Measurements from ENCODE around the gene MDK. TPM values are rescaled to one million over a fixed set of nuclear protein-coding genes. Genes with fewer than 3 reads are reported as not detected.
"Not testable (repeated sequence)": the region's sequence is repeated elsewhere in the genome, so short reads cannot be mapped to it uniquely, and the experiment has no call there.

The MDK gene
- total RNA-seq, 1 donor from 2014 or later: 949 TPM

DNA sequence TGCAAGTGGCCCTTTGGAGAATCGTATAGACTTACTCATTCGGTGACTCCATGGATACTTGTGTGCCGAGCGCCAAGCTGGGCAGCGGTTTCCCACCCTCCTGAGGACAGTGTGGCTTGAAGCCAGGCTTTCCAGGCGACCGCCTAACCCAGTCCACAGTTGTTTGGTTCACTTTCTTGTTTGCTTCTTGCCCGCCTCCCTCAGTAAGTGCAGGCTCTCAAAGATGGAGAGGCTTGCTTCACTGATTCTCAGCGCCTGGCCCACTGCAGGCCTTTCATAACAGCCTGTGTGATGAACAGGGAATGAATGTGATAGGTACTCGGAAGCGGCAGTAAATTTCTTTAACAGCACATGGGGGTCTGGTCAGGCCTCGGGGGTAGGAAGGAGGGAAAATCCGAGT, 11.2 kb upstream of the MDK start:
- TF ChIP-seq, protein P1, sequence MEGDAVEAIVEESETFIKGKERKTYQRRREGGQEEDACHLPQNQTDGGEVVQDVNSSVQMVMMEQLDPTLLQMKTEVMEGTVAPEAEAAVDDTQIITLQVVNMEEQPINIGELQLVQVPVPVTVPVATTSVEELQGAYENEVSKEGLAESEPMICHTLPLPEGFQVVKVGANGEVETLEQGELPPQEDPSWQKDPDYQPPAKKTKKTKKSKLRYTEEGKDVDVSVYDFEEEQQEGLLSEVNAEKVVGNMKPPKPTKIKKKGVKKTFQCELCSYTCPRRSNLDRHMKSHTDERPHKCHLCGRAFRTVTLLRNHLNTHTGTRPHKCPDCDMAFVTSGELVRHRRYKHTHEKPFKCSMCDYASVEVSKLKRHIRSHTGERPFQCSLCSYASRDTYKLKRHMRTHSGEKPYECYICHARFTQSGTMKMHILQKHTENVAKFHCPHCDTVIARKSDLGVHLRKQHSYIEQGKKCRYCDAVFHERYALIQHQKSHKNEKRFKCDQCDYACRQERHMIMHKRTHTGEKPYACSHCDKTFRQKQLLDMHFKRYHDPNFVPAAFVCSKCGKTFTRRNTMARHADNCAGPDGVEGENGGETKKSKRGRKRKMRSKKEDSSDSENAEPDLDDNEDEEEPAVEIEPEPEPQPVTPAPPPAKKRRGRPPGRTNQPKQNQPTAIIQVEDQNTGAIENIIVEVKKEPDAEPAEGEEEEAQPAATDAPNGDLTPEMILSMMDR (conservative IDR thresholded peaks at IDR 0.05): no peak
- no peaks in the 10 kb centered on the region for H3K9me3 Mint-ChIP-seq
- H3K4me1 Mint-ChIP-seq (ENCODE audit: unreplicated experiment): peaks cover 14% of the 10 kb centered on the region
- H3K36me3 Mint-ChIP-seq: no peaks in the 10 kb centered on the region
- no peak overlapping the region for H3K4me3 Mint-ChIP-seq
- no peaks in the 10 kb centered on the region for H3K27me3 Mint-ChIP-seq
- H3K27ac Mint-ChIP-seq: no peak overlapping the region
- no peak for DNase-seq (ENCODE audit: extremely low spot score, unreplicated experiment)

DNA sequence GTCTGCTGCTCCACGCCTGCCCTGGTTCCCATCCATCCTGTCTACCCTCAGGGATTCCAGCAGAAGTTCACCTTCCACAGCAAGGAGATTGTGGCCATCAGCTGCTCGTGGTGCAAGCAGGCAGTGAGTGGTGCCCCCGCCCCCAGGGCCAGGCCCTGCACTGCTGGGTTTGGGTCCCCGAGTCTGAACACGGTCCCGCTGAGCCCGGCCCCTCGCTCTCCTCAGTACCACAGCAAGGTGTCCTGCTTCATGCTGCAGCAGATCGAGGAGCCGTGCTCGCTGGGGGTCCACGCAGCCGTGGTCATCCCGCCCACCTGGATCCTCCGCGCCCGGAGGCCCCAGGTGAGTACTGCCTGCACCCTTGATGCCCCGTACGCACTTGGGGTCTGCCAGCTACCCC, 10.2 kb upstream of the MDK start:
- H3K4me1 Mint-ChIP-seq (ENCODE audit: unreplicated experiment): peaks cover 10% of the 10 kb centered on the region
- not testable (repeated sequence) for H3K9me3 Mint-ChIP-seq; H3K36me3 Mint-ChIP-seq; H3K27me3 Mint-ChIP-seq; DNase-seq (ENCODE audit: extremely low spot score, unreplicated experiment); H3K27ac Mint-ChIP-seq; H3K4me3 Mint-ChIP-seq

DNA sequence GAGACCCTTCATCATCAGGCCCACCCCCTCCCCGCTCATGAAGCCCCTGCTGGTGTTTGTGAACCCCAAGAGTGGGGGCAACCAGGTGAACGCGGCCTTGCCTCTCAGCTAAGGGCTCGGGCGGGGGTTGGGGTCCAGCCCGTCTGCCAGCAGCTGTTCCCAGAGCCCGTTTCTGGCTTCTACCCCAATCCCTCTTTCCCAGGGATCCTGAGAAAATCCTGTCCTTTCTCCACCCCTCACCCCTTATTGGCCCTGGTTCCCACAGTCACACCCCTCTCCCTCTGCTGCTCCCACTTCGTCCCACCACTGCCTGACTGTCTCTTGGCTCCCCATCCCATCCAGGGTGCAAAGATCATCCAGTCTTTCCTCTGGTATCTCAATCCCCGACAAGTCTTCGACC, 9.4 kb upstream of the MDK start:
- H3K27me3 Mint-ChIP-seq: no peaks in the 10 kb centered on the region
- H3K4me3 Mint-ChIP-seq: no peak overlapping the region
- H3K27ac Mint-ChIP-seq: no peak overlapping the region

DNA sequence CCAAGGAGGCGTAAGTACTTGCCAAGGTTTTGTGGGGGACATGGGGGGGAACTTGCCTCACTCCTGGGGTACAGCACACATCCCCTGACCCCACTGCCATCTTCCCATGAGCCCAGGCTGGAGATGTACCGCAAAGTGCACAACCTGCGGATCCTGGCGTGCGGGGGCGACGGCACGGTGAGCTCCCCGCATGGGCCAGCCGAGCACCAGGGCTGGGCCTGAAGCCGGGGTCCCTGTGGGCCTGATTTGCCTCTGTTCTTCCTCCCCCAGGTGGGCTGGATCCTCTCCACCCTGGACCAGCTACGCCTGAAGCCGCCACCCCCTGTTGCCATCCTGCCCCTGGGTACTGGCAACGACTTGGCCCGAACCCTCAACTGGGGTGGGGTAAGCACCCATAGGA, 9.0 kb upstream of the MDK start:
- peaks cover 10% of the 10 kb centered on the region for H3K4me1 Mint-ChIP-seq (ENCODE audit: unreplicated experiment)
- not testable (repeated sequence) for H3K4me3 Mint-ChIP-seq; H3K27me3 Mint-ChIP-seq; H3K9me3 Mint-ChIP-seq; H3K36me3 Mint-ChIP-seq; DNase-seq (ENCODE audit: extremely low spot score, unreplicated experiment); H3K27ac Mint-ChIP-seq

More for the DNA sequence above, 9.4 kb upstream of the MDK start:
- H3K36me3 Mint-ChIP-seq: no peaks in the 10 kb centered on the region
- peaks cover 10% of the 10 kb centered on the region for H3K4me1 Mint-ChIP-seq (ENCODE audit: unreplicated experiment)
- H3K9me3 Mint-ChIP-seq: no peaks in the 10 kb centered on the region
- no peak for DNase-seq (ENCODE audit: extremely low spot score, unreplicated experiment)
- TF ChIP-seq, protein P1 (conservative IDR thresholded peaks at IDR 0.05): no peak

DNA sequence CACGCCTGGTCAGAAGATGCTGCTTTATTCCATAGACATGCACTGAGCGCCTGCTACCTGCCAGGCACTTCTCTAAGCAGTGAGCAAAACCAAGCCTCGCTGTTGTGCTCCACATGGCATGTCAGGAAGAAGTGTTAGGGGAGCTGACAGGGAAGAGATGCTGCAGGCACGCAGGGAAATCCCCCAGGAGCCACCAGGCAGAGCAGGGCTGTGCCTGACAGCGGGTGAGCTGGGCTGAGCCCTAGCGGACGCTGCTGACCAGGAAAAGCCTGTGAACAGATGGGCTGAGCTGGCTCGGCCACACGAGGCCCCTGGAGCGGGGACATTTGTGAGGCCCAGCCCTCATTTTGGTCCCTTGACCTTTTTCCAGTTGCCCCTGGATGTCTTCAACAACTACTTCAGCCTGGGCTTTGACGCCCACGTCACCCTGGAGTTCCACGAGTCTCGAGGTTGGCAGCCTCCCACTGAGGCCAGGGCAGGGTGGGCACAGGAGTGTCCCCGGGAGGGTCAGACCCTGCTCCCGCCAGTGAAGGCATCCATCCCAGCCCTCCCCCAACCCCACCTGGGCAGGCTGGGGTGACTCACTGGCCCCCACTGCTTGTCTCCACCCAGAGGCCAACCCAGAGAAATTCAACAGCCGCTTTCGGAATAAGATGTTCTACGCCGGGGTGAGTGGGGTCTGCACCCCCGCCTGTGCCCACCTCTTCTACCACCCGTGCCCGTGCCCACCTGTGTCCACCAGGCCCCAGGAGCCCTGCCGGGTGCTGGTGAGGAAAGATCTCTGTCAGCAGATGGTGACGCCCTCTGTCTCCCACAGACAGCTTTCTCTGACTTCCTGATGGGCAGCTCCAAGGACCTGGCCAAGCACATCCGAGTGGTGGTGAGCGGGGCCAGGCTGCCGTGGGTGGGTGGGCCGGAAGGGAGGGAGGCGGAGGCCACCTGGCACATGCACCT, 7.4 kb upstream of the MDK start:
- TF ChIP-seq, protein P1 (conservative IDR thresholded peaks at IDR 0.05): no peak
- Mint-ChIP-seq H3K4me1 (ENCODE audit: unreplicated experiment) (peaks cover 10% of the 10 kb centered on the region), H3K4me3 (no peak overlapping the region), H3K27me3 (no peaks in the 10 kb centered on the region), H3K36me3 (peaks cover 5% of the 10 kb centered on the region), H3K27ac (no peak overlapping the region), H3K9me3 (no peaks in the 10 kb centered on the region)
- DNase-seq (ENCODE audit: extremely low spot score, unreplicated experiment): no peak

DNA sequence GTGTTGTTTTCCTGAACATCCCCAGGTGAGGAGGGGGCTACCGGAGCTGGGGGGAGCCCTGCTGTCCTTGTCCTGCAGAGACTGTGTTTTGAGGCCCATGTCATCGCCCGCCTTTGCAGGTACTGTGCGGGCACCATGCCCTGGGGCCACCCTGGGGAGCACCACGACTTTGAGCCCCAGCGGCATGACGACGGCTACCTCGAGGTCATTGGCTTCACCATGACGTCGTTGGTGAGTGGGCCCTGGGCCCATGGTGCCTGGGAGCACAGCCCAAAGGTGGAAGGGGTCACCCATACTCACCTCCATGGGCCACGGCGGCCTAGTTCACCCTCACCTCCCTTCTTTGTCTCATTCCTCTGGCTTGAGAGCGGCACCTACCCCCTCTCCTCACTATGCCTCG, 6.7 kb upstream of the MDK start:
- H3K4me3 Mint-ChIP-seq: no peak overlapping the region
- no peak overlapping the region for H3K27ac Mint-ChIP-seq

More for the DNA sequence above, 6.7 kb upstream of the MDK start:
- no peak for DNase-seq (ENCODE audit: extremely low spot score, unreplicated experiment)
- peaks cover 7% of the 10 kb centered on the region for H3K4me1 Mint-ChIP-seq (ENCODE audit: unreplicated experiment)
- H3K36me3 Mint-ChIP-seq: peaks cover 5% of the 10 kb centered on the region
- no peaks in the 10 kb centered on the region for H3K27me3 Mint-ChIP-seq
- H3K9me3 Mint-ChIP-seq: no peaks in the 10 kb centered on the region
- TF ChIP-seq, protein P1 (conservative IDR thresholded peaks at IDR 0.05): no peak

Measured in type B pancreatic cell (in vitro differentiated cells).